Progenitor cell of endocrine pancreas (in vitro differentiated cells): ENCODE measurements around the gene ETV2. TPM values are rescaled to one million over a fixed set of nuclear protein-coding genes. Genes with fewer than 3 reads are reported as not detected.

Source experiments
- DNase-seq: peaks from one replicate; pipeline ENCODE4 v3.0.0; 2021; ENCODE audit warnings: low spot score; ENCODE audit not compliant: unreplicated experiment
- H3K27ac Mint-ChIP-seq: 2 replicates; pipeline ENCODE4 v1.8.0; 2021; ENCODE audit warnings: mild to moderate bottlenecking, moderate library complexity, mixed read lengths
- H3K27me3 Mint-ChIP-seq: 2 replicates; pipeline ENCODE4 v1.8.0; 2021; ENCODE audit warnings: mixed read lengths
- H3K36me3 Mint-ChIP-seq: 2 replicates; pipeline ENCODE4 v1.8.0; 2022; ENCODE audit warnings: mixed read lengths; ENCODE audit not compliant: insufficient read depth
- H3K4me1 Mint-ChIP-seq: 2 replicates; pipeline ENCODE4 v1.8.0; 2021; ENCODE audit warnings: low read depth, mixed read lengths
- H3K4me3 Mint-ChIP-seq: 2 replicates; pipeline ENCODE4 v1.8.0; 2021; ENCODE audit warnings: low read depth, mild to moderate bottlenecking, moderate library complexity, mixed read lengths
- H3K9me3 Mint-ChIP-seq: 2 replicates; pipeline ENCODE4 v1.8.0; 2021; ENCODE audit warnings: low read depth, mixed read lengths
- CTCF ChIP-seq: fragments of 200-600 bp; sonication (generic); IDR thresholded peaks from one replicate; pipeline ENCODE4 v1.5.0; 2021; ENCODE audit warnings: antibody characterized with exemption, mild to moderate bottlenecking; ENCODE audit not compliant: unreplicated experiment
- total RNA-seq: library from RNA; stranded (reverse); gene quantifications from 2 replicates; pipeline ENCODE4 v1.2.1, GENCODE V29; 2021

Gene ETV2
- total RNA-seq, 1 donor from 2014 or later, result 1.0 TPM

GRCh38 chr19:35693835-35694599, 52.5 kb downstream of the ETV2 start:
- no peaks in the 10 kb centered on the region for H3K27me3 Mint-ChIP-seq
- TF ChIP-seq CTCF, result peak; percentile 97
- H3K4me1 Mint-ChIP-seq, result no peaks in the 10 kb centered on the region
- H3K9me3 Mint-ChIP-seq, result no peaks in the 10 kb centered on the region
- H3K27ac Mint-ChIP-seq, result no peak overlapping the region
- DNase-seq, result peak; percentile 88
- no peaks in the 10 kb centered on the region for H3K36me3 Mint-ChIP-seq
- H3K4me3 Mint-ChIP-seq, result no peak overlapping the region

Other genes with a start within 250 kb of the ETV2 start
- gene FFAR2, start 193.5 kb upstream of the ETV2 start, total RNA-seq, result 1.2 and 1.9 TPM in 2 replicates
- 1.6 and 4.8 TPM in 2 replicates for gene KRTDAP, start 151.3 kb upstream of the ETV2 start, total RNA-seq
- 201 and 213 TPM in 2 replicates for gene DMKN, start 128.1 kb upstream of the ETV2 start, total RNA-seq
- 0.16 and 0.24 TPM in 2 replicates for gene SBSN, start 113.4 kb upstream of the ETV2 start, total RNA-seq
- not detected in 2 replicates for gene GAPDHS, start 108.3 kb upstream of the ETV2 start, total RNA-seq
- gene TMEM147, start 96.1 kb upstream of the ETV2 start, total RNA-seq, result 94.2 and 95.2 TPM in 2 replicates
- gene ATP4A, start 78.1 kb upstream of the ETV2 start, total RNA-seq, result 0.18 TPM in 1 of 2 replicates, not detected in the other
- not detected in 2 replicates for gene PMIS2, start 55.6 kb upstream of the ETV2 start, total RNA-seq
- gene HAUS5, start 29.0 kb upstream of the ETV2 start, total RNA-seq, result 32.9 and 34.1 TPM in 2 replicates
- 69.2 and 76.0 TPM in 2 replicates for gene RBM42, start 12.7 kb upstream of the ETV2 start, total RNA-seq
- gene COX6B1, start 6.6 kb downstream of the ETV2 start, total RNA-seq, result 307 and 315 TPM in 2 replicates
- not detected in 2 replicates for gene UPK1A, start 24.8 kb downstream of the ETV2 start, total RNA-seq
- gene ZBTB32, start 62.8 kb downstream of the ETV2 start, total RNA-seq, result not detected in 2 replicates
- 65.0 and 70.2 TPM in 2 replicates for gene KMT2B, start 76.3 kb downstream of the ETV2 start, total RNA-seq
- 5.1 TPM in 2 replicates for gene IGFLR1, start 100.7 kb downstream of the ETV2 start, total RNA-seq
- gene U2AF1L4, start 103.7 kb downstream of the ETV2 start, total RNA-seq, result 35.5 and 37.4 TPM in 2 replicates
- 81.4 and 83.8 TPM in 2 replicates for gene PSENEN, start 103.9 kb downstream of the ETV2 start, total RNA-seq
- 12.7 and 13.1 TPM in 2 replicates for gene LIN37, start 106.8 kb downstream of the ETV2 start, total RNA-seq
- 0.33 TPM in 1 of 2 replicates, not detected in the other for gene HSPB6, start 115.3 kb downstream of the ETV2 start, total RNA-seq
- 58.6 and 62.3 TPM in 2 replicates for gene PROSER3, start 116.4 kb downstream of the ETV2 start, total RNA-seq
- 46.3 and 54.3 TPM in 2 replicates for gene ARHGAP33, start 133.8 kb downstream of the ETV2 start, total RNA-seq
- gene PRODH2, start 171.1 kb downstream of the ETV2 start, total RNA-seq, result 5.3 TPM in 2 replicates
- 15.7 and 17.5 TPM in 2 replicates for gene NPHS1, start 210.8 kb downstream of the ETV2 start, total RNA-seq
- gene KIRREL2, start 215.2 kb downstream of the ETV2 start, total RNA-seq, result 97.5 and 100.0 TPM in 2 replicates
- gene APLP1, start 226.8 kb downstream of the ETV2 start, total RNA-seq, result 134 and 135 TPM in 2 replicates